HCT116 (cell line): ENCODE measurements around the gene CDRT15L2. TPM values are rescaled to one million over a fixed set of nuclear protein-coding genes. Genes with fewer than 3 reads are reported as not detected.
"Not testable (repeated sequence)": the region's sequence is repeated elsewhere in the genome, so short reads cannot be mapped to it uniquely, and the experiment has no call there.

Experiments used
- ATAC-seq: fragments of 200-7000 bp; cut with Tn5 transposase; 2 replicates; pipeline ENCODE4 v1.9.1; 2020; ENCODE audit warnings: mild to moderate bottlenecking, moderate library complexity
- BruUV-seq: library from RNA; stranded (reverse); fragments of 400-500 nt; replicated peaks from 2 replicates; lab custom pipeline; 2021; lab: Mats Ljungman, UMichigan
- CTCF ChIA-PET: fragments of 300-600 bp; sonication (Branson Sonifier 250); formaldehyde crosslinking; loops from one replicate; lab custom pipeline; 2021; ENCODE audit warnings: antibody characterized with exemption; lab: Charles Lee
- POLR2A ChIA-PET: fragments of 300-600, 350-600 bp; sonication (Branson Sonifier 250); formaldehyde crosslinking; loops from one replicate; lab custom pipeline; 2021; ENCODE audit warnings: antibody characterized with exemption; lab: Charles Lee
- RAD21 ChIA-PET, 2 experiments: fragments of 300-600 bp; sonication (Branson Sonifier 250); formaldehyde crosslinking; loops; one replicate each; lab custom pipeline; 2023; ENCODE audit warnings: low total read pairs in 2 of 2; ENCODE audit not compliant: uncharacterized antibody in 2 of 2, unreplicated experiment in 2 of 2, low non-redundant PET in 1 of 2; lab: Charles Lee
- DNase-seq: peaks from one replicate; pipeline ENCODE4 v3.0.0-alpha.2; 2010; ENCODE audit warnings: low read depth, low spot score
- H2AFZ ChIP-seq: fragments of 200-600 bp; shearing (Covaris generic), sonication (generic); 2 replicates; pipeline ENCODE4 v1.6.1; 2017; ENCODE audit warnings: low read depth, mixed run types, mixed read lengths, antibody characterized with exemption, low read length; ENCODE audit not compliant: poor library complexity, severe bottlenecking
- H3K27ac ChIP-seq: 2 replicates; pipeline ENCODE4 v1.5.1; 2012; ENCODE audit warnings: low read depth, low read length
- H3K27me3 ChIP-seq: fragments of 200-600 bp; sonication (generic); 2 replicates; pipeline ENCODE4 v1.6.1; 2016; ENCODE audit warnings: mixed run types, low read length, mixed read lengths; ENCODE audit not compliant: insufficient read depth
- H3K36me3 ChIP-seq, 2 experiments: fragments of 200-500 bp in 1 of 2; fragments of 200-600 bp in 1 of 2; sonication (Bioruptor generic) in 1 of 2; sonication (generic) in 1 of 2; 2 replicates each; pipeline versions ENCODE4 v1.5.1 to v1.6.1; 2014 to 2016; ENCODE audit warnings: low read length in 2 of 2, inconsistent platforms in 1 of 2, mixed read lengths in 1 of 2, mixed run types in 1 of 2; ENCODE audit not compliant: insufficient read depth in 2 of 2, control insufficient read depth in 1 of 2
- H3K4me1 ChIP-seq, 2 experiments: fragments of 200-600 bp in 1 of 2; sonication (generic) in 1 of 2; 2 replicates each; pipeline versions ENCODE4 v1.5.1 to v1.6.1; 2012 to 2017; ENCODE audit warnings: low read length in 2 of 2, inconsistent platforms in 1 of 2, mild to moderate bottlenecking in 1 of 2, mixed read lengths in 1 of 2, mixed run types in 1 of 2, moderate library complexity in 1 of 2; ENCODE audit not compliant: insufficient read depth in 2 of 2, control insufficient read depth in 1 of 2
- H3K4me2 ChIP-seq: fragments of 200-600 bp; sonication (generic); 2 replicates; pipeline ENCODE4 v1.6.1; 2017; ENCODE audit warnings: mixed run types, low read length, mixed read lengths
- H3K4me3 ChIP-seq, 2 experiments: fragments of 200-600 bp in 1 of 2; sonication (generic) in 1 of 2; replicated peaks in 1 of 2; 2 replicates each; pipeline ENCODE4 v1.5.1; 2011 to 2016; ENCODE audit warnings: low read length in 2 of 2, control low read depth in 1 of 2, low read depth in 1 of 2, mild to moderate bottlenecking in 1 of 2, mixed read lengths in 1 of 2, mixed run types in 1 of 2
- H3K79me2 ChIP-seq: fragments of 200-600 bp; sonication (generic); 2 replicates; pipeline ENCODE4 v1.6.1; 2017; ENCODE audit warnings: mild to moderate bottlenecking, mixed run types, low read length, moderate library complexity, mixed read lengths; ENCODE audit not compliant: insufficient read depth
- H3K9ac ChIP-seq: fragments of 200-600 bp; sonication (generic); 2 replicates; pipeline ENCODE4 v1.6.1; 2016; ENCODE audit warnings: low read length, mixed read lengths
- H3K9me2 ChIP-seq: fragments of 200-600 bp; sonication (generic), shearing (Covaris generic); 2 replicates; pipeline ENCODE4 v1.6.1; 2017; ENCODE audit warnings: mixed run types, mild to moderate bottlenecking, moderate library complexity; ENCODE audit not compliant: insufficient read depth
- H3K9me3 ChIP-seq, 2 experiments: fragments of 200-500 bp in 1 of 2; fragments of 200-600 bp in 1 of 2; sonication (Bioruptor generic) in 1 of 2; sonication (generic) in 1 of 2; 2 replicates each; pipeline ENCODE4 v1.6.1; 2014 to 2017; ENCODE audit warnings: low read length in 2 of 2, mixed read lengths in 2 of 2, inconsistent platforms in 1 of 2, low read depth in 1 of 2, mild to moderate bottlenecking in 1 of 2, mixed run types in 1 of 2, moderate library complexity in 1 of 2; ENCODE audit not compliant: control insufficient read depth in 1 of 2, insufficient read depth in 1 of 2
- H4K20me1 ChIP-seq: fragments of 200-600 bp; sonication (generic), shearing (Covaris generic); 2 replicates; pipeline ENCODE4 v1.6.1; 2017; ENCODE audit warnings: mixed run types, mild to moderate bottlenecking, moderate library complexity; ENCODE audit not compliant: insufficient read depth
- intact Hi-C: fragments of 100-400 bp; cut with micrococcal nuclease; formaldehyde crosslinking; loops from 2 replicates; pipeline ENCODE4 v1.10.0; 2022
- total RNA-seq: library from RNA; stranded (reverse); gene quantifications from one replicate; pipeline ENCODE4 v1.2.1, GENCODE V29; 2021; ENCODE audit not compliant: unreplicated experiment

Gene CDRT15L2
- total RNA-seq, 1 experiment from 2014 or later = not detected

DNA sequence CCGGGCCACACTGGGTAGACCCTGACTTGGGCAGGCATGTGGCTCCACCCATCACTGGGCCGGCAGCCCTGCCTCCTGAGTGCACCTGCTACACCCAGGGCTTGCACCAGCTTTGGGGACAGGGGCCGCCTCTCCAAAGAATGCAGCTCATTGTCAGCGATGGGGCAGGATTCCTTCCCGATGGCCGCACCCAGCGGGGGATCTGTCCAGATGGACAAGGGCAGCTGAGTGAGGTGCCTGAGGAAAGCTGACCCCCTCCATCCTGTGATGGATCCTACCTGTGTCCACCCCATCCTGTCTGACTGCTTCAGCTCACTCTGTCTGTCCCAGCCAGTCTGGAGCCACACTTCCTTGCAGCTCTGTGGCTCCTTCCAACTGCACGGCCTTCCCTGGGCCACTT is 10.9 kb upstream of the CDRT15L2 start:
- RAD21 ChIA-PET, H3K27me3 ChIP-seq, ATAC-seq, BruUV-seq, H3K4me2 ChIP-seq, H3K79me2 ChIP-seq, intact Hi-C loops, CTCF ChIA-PET, H3K27ac ChIP-seq, H2AFZ ChIP-seq, DNase-seq, H3K4me1 ChIP-seq, POLR2A ChIA-PET, H3K9ac ChIP-seq, H3K9me2 ChIP-seq, H4K20me1 ChIP-seq, H3K4me3 ChIP-seq, H3K9me3 ChIP-seq, H3K36me3 ChIP-seq: not testable (repeated sequence)

- CTCF ChIA-PET, H3K79me2 ChIP-seq, BruUV-seq, H3K4me1 ChIP-seq, H3K4me3 ChIP-seq, H3K4me2 ChIP-seq, H3K9me2 ChIP-seq, H3K9ac ChIP-seq, H3K36me3 ChIP-seq, DNase-seq, POLR2A ChIA-PET, H4K20me1 ChIP-seq, H3K9me3 ChIP-seq, H3K27ac ChIP-seq, H2AFZ ChIP-seq, RAD21 ChIA-PET, H3K27me3 ChIP-seq, intact Hi-C loops: not testable (repeated sequence)
- ATAC-seq = peak; percentile 34; the same call in 1 of the 2 replicates
Observed at GRCh38 chr17:20571653-20572052, 7.9 kb upstream of the CDRT15L2 start.

DNA sequence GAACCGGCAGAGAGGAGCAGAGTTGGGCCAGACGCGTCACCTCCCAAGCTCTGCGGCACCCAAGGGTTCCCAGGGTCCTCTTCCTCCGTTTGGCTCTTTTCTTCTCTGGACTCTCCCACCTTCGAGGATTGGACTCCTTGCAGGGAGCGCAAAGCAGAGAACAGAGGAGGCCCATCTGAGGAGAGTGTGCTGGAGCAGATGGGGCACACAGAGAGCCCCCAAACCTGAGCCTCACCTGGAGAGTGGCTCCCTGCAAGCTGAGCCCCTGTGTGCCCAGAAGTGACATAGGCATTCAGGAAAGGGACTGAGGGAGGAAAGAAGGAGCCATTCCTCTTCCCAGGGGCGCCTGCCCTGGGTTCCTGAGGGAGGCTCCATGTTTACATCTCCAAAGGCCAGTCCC is 6.3 kb upstream of the CDRT15L2 start:
- intact Hi-C loops, H3K9me3 ChIP-seq, DNase-seq, CTCF ChIA-PET, POLR2A ChIA-PET, H2AFZ ChIP-seq, H3K27ac ChIP-seq, H3K27me3 ChIP-seq, H3K36me3 ChIP-seq, H3K9ac ChIP-seq, H3K4me2 ChIP-seq, BruUV-seq, H4K20me1 ChIP-seq, RAD21 ChIA-PET, H3K4me3 ChIP-seq, ATAC-seq, H3K4me1 ChIP-seq, H3K79me2 ChIP-seq, H3K9me2 ChIP-seq: not testable (repeated sequence)

- H2AFZ ChIP-seq, CTCF ChIA-PET, H3K4me1 ChIP-seq, DNase-seq, ATAC-seq, H3K36me3 ChIP-seq, H3K4me3 ChIP-seq, POLR2A ChIA-PET, H3K9me2 ChIP-seq, RAD21 ChIA-PET, H3K9ac ChIP-seq, H3K27ac ChIP-seq, intact Hi-C loops, BruUV-seq, H3K9me3 ChIP-seq, H3K79me2 ChIP-seq, H3K27me3 ChIP-seq, H3K4me2 ChIP-seq, H4K20me1 ChIP-seq: not testable (repeated sequence)
Observed at GRCh38 chr17:20575071-20575470, 4.5 kb upstream of the CDRT15L2 start.
